GM23338 (cell line): ENCODE measurements around the gene SHC4. TPM values are rescaled to one million over a fixed set of nuclear protein-coding genes. Genes with fewer than 3 reads are reported as not detected.

Experiments
- ATAC-seq: fragments of 200-7000 bp; cut with Tn5 transposase; 3 replicates; pipeline ENCODE4 v1.9.1; 2020
- DNase-seq: peaks from one replicate; pipeline ENCODE4 v3.0.0-alpha.2; 2015; ENCODE audit warnings: low spot score
- H2AFZ ChIP-seq: fragments of 200-600 bp; sonication (generic); 2 replicates; pipeline ENCODE4 v1.8.0; 2016; ENCODE audit warnings: antibody characterized with exemption, mild to moderate bottlenecking, moderate library complexity
- H3F3A ChIP-seq: fragments of 200-600 bp; sonication (generic); replicated peaks from 2 replicates; pipeline ENCODE4 v1.8.0; 2017; ENCODE audit warnings: antibody characterized with exemption, mixed run types, low read depth
- H3K27ac ChIP-seq: fragments of 200-600 bp; sonication (generic); 2 replicates; pipeline ENCODE4 v1.6.1; 2016; ENCODE audit warnings: low read depth
- H3K27me3 ChIP-seq: fragments of 200-600 bp; sonication (generic); 2 replicates; pipeline ENCODE4 v1.8.0; 2016; ENCODE audit warnings: mild to moderate bottlenecking, mixed run types, moderate library complexity; ENCODE audit not compliant: insufficient read depth
- H3K36me3 ChIP-seq: fragments of 200-600 bp; sonication (generic); 2 replicates; pipeline ENCODE4 v1.8.0; 2016; ENCODE audit warnings: mild to moderate bottlenecking; ENCODE audit not compliant: insufficient read depth
- H3K4me1 ChIP-seq: fragments of 200-600 bp; sonication (generic); 2 replicates; pipeline ENCODE4 v1.8.0; 2016; ENCODE audit warnings: mild to moderate bottlenecking, moderate library complexity; ENCODE audit not compliant: insufficient read depth
- H3K4me2 ChIP-seq: fragments of 200-600 bp; sonication (generic); 2 replicates; pipeline ENCODE4 v1.7.1; 2017; ENCODE audit warnings: mixed run types
- H3K4me3 ChIP-seq: fragments of 200-600 bp; sonication (generic); 2 replicates; pipeline ENCODE4 v1.6.1; 2016; ENCODE audit warnings: mixed run types
- H3K79me2 ChIP-seq: fragments of 200-600 bp; sonication (generic); replicated peaks from 2 replicates; pipeline ENCODE4 v1.8.0; 2017; ENCODE audit warnings: mild to moderate bottlenecking; ENCODE audit not compliant: insufficient read depth
- H3K9me2 ChIP-seq: fragments of 200-600 bp; sonication (generic); 2 replicates; pipeline ENCODE4 v1.8.0; 2017; ENCODE audit not compliant: insufficient read depth
- H4K20me1 ChIP-seq: fragments of 200-600 bp; sonication (generic); replicated peaks from 2 replicates; pipeline ENCODE4 v1.8.0; 2017; ENCODE audit warnings: mild to moderate bottlenecking; ENCODE audit not compliant: insufficient read depth
- H3K27ac Mint-ChIP-seq: 2 replicates; pipeline ENCODE4 v1.8.0; 2020; ENCODE audit warnings: inconsistent platforms, mild to moderate bottlenecking, moderate library complexity, mixed read lengths
- H3K27me3 Mint-ChIP-seq: 3 replicates; pipeline ENCODE4 v1.8.0; 2022; ENCODE audit warnings: low read depth, mild to moderate bottlenecking, moderate library complexity, mixed read lengths, inconsistent platforms; ENCODE audit not compliant: insufficient read depth, poor library complexity
- H3K36me3 Mint-ChIP-seq: 3 replicates; pipeline ENCODE4 v1.8.0; 2021; ENCODE audit warnings: low read depth, mild to moderate bottlenecking, inconsistent platforms, moderate library complexity, mixed read lengths
- H3K4me1 Mint-ChIP-seq: 3 replicates; pipeline ENCODE4 v1.8.0; 2020; ENCODE audit warnings: mild to moderate bottlenecking, inconsistent platforms, mixed read lengths
- H3K4me3 Mint-ChIP-seq: 3 replicates; pipeline ENCODE4 v1.8.0; 2021; ENCODE audit warnings: moderate library complexity, mild to moderate bottlenecking, inconsistent platforms, mixed read lengths
- H3K9me3 Mint-ChIP-seq: 3 replicates; pipeline ENCODE4 v1.8.0; 2020; ENCODE audit warnings: moderate library complexity, mild to moderate bottlenecking, inconsistent platforms, mixed read lengths
- EZH2phosphoT487 ChIP-seq: fragments of 200-600 bp; sonication (generic); IDR thresholded peaks from one replicate; pipeline ENCODE4 v1.8.1; 2018; ENCODE audit warnings: antibody characterized with exemption; ENCODE audit not compliant: unreplicated experiment
- NANOG ChIP-seq: IDR thresholded peaks from 2 replicates; pipeline ENCODE4 v1.6.1; 2016; ENCODE audit warnings: antibody characterized with exemption, borderline replicate concordance
- STAT1 ChIP-seq: IDR thresholded peaks from one replicate; pipeline ENCODE4 v1.6.1; 2016; ENCODE audit warnings: antibody characterized with exemption; ENCODE audit not compliant: unreplicated experiment
- polyA plus RNA-seq: library from polyadenylated mRNA; unstranded; fragments of >200 nt; fragmentation: Nextera tagmentation; extraction: Ambion mirVana; gene quantifications from 2 replicates; pipeline ENCODE4 v1.2.1, GENCODE V29; 2016
- total RNA-seq: library from RNA; depleted of rRNA; stranded (reverse); fragments of >200 nt; shearing (Covaris generic); gene quantifications from 2 replicates; pipeline ENCODE4 v1.2.3, GENCODE V29; 2014
- TF ChIP-seq, protein P1 (sequence below): fragments of 250-450 bp; sonication (Bioruptor Pico); IDR thresholded peaks from 2 replicates; pipeline ENCODE4 v1.5.0; 2020; ENCODE audit warnings: mild to moderate bottlenecking, moderate library complexity
- TF ChIP-seq, protein P2 (sequence below): IDR thresholded peaks from 2 replicates; pipeline ENCODE4 v1.6.1; 2016; ENCODE audit warnings: antibody characterized with exemption
- TF ChIP-seq, protein P3 (sequence below), 2 experiments: fragments of 200-600 bp in 1 of 2; sonication (generic) in 1 of 2; conservative IDR thresholded peaks; 2 replicates each; pipeline versions ENCODE4 v1.5.1 to v1.6.1; 2016 to 2017; ENCODE audit warnings: antibody characterized with exemption in 2 of 2, low read depth in 2 of 2, mild to moderate bottlenecking in 2 of 2, moderate library complexity in 1 of 2

Gene SHC4
- total and polyA plus RNA-seq, 2 experiments from 2014 or later, result 0.21 to 0.32 TPM

DNA sequence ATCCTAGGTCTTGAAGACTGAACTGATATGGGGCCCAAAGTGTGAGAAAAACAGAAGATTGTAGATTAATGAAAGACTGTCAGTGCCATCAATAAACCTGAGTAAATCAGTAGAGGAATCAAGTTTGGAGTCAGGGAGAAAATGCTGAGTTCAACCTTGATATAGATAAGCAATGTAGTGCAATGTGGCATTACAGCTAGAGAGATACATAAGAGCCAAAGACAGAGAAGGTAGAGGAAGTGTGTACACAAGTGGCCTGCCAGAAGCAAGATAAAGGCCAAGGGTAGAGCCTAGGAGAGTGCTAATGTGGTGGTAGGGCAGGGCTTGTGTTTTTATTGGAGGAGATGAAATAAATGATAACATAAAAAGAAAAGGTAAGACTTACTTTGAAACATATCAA is 111.8 kb downstream of the SHC4 start (continued):
- TF ChIP-seq, protein P1, sequence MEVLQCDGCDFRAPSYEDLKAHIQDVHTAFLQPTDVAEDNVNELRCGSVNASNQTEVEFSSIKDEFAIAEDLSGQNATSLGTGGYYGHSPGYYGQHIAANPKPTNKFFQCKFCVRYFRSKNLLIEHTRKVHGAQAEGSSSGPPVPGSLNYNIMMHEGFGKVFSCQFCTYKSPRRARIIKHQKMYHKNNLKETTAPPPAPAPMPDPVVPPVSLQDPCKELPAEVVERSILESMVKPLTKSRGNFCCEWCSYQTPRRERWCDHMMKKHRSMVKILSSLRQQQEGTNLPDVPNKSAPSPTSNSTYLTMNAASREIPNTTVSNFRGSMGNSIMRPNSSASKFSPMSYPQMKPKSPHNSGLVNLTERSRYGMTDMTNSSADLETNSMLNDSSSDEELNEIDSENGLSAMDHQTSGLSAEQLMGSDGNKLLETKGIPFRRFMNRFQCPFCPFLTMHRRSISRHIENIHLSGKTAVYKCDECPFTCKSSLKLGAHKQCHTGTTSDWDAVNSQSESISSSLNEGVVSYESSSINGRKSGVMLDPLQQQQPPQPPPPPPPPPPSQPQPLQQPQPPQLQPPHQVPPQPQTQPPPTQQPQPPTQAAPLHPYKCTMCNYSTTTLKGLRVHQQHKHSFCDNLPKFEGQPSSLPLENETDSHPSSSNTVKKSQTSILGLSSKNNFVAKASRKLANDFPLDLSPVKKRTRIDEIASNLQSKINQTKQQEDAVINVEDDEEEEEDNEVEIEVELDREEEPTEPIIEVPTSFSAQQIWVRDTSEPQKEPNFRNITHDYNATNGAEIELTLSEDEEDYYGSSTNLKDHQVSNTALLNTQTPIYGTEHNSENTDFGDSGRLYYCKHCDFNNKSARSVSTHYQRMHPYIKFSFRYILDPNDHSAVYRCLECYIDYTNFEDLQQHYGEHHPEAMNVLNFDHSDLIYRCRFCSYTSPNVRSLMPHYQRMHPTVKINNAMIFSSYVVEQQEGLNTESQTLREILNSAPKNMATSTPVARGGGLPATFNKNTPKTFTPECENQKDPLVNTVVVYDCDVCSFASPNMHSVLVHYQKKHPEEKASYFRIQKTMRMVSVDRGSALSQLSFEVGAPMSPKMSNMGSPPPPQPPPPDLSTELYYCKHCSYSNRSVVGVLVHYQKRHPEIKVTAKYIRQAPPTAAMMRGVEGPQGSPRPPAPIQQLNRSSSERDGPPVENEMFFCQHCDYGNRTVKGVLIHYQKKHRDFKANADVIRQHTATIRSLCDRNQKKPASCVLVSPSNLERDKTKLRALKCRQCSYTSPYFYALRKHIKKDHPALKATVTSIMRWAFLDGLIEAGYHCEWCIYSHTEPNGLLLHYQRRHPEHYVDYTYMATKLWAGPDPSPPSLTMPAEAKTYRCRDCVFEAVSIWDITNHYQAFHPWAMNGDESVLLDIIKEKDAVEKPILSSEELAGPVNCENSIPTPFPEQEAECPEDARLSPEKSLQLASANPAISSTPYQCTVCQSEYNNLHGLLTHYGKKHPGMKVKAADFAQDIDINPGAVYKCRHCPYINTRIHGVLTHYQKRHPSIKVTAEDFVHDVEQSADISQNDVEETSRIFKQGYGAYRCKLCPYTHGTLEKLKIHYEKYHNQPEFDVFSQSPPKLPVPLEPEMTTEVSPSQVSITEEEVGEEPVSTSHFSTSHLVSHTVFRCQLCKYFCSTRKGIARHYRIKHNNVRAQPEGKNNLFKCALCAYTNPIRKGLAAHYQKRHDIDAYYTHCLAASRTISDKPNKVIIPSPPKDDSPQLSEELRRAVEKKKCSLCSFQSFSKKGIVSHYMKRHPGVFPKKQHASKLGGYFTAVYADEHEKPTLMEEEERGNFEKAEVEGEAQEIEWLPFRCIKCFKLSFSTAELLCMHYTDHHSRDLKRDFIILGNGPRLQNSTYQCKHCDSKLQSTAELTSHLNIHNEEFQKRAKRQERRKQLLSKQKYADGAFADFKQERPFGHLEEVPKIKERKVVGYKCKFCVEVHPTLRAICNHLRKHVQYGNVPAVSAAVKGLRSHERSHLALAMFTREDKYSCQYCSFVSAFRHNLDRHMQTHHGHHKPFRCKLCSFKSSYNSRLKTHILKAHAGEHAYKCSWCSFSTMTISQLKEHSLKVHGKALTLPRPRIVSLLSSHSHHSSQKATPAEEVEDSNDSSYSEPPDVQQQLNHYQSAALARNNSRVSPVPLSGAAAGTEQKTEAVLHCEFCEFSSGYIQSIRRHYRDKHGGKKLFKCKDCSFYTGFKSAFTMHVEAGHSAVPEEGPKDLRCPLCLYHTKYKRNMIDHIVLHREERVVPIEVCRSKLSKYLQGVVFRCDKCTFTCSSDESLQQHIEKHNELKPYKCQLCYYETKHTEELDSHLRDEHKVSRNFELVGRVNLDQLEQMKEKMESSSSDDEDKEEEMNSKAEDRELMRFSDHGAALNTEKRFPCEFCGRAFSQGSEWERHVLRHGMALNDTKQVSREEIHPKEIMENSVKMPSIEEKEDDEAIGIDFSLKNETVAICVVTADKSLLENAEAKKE (CRISPR knock-in tag), result no peak
- no peak for TF ChIP-seq EZH2phosphoT487

DNA sequence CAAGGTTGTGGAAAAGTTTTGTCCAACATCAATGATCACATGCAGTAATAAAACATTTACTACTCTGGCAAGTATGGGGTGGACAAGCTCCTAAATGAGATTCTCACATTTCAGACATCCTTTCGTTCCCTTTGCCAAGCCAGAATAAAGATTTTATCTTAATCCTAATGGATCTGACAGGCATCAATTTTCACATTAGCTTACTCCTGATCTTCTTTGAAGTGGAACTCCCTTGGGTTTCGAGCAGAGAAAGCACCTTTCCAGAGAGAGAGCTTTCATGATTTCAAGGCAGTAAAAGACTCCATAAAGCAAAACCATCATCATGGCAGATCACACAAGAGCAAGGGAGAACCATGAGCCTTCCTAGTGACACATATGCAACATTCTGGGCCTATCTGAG is 113.1 kb downstream of the SHC4 start:
- H3K4me1 ChIP-seq, result peaks cover 4% of the 10 kb centered on the region; the same call in 1 of the 2 replicates
- no peaks in the 10 kb centered on the region for H4K20me1 ChIP-seq
- H3K9me2 ChIP-seq, result peaks cover 6% of the 10 kb centered on the region
- H3K27ac Mint-ChIP-seq, result no peak overlapping the region
- H3K36me3 Mint-ChIP-seq, result no peaks in the 10 kb centered on the region
- H3K79me2 ChIP-seq, result no peaks in the 10 kb centered on the region
- no peak overlapping the region for H3K4me3 Mint-ChIP-seq
- no peak for DNase-seq
- H3K27ac ChIP-seq, result no peak overlapping the region
- no peak for TF ChIP-seq NANOG
- TF ChIP-seq EZH2phosphoT487, result no peak
- no peak for TF ChIP-seq STAT1
- TF ChIP-seq, protein P2, sequence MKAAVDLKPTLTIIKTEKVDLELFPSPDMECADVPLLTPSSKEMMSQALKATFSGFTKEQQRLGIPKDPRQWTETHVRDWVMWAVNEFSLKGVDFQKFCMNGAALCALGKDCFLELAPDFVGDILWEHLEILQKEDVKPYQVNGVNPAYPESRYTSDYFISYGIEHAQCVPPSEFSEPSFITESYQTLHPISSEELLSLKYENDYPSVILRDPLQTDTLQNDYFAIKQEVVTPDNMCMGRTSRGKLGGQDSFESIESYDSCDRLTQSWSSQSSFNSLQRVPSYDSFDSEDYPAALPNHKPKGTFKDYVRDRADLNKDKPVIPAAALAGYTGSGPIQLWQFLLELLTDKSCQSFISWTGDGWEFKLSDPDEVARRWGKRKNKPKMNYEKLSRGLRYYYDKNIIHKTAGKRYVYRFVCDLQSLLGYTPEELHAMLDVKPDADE, result no peak
- TF ChIP-seq, protein P3, sequence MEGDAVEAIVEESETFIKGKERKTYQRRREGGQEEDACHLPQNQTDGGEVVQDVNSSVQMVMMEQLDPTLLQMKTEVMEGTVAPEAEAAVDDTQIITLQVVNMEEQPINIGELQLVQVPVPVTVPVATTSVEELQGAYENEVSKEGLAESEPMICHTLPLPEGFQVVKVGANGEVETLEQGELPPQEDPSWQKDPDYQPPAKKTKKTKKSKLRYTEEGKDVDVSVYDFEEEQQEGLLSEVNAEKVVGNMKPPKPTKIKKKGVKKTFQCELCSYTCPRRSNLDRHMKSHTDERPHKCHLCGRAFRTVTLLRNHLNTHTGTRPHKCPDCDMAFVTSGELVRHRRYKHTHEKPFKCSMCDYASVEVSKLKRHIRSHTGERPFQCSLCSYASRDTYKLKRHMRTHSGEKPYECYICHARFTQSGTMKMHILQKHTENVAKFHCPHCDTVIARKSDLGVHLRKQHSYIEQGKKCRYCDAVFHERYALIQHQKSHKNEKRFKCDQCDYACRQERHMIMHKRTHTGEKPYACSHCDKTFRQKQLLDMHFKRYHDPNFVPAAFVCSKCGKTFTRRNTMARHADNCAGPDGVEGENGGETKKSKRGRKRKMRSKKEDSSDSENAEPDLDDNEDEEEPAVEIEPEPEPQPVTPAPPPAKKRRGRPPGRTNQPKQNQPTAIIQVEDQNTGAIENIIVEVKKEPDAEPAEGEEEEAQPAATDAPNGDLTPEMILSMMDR (conservative IDR thresholded peaks at IDR 0.05; ENCODE audit: low read depth in 2 of 2), result no peak
- H3K4me2 ChIP-seq, result no peak overlapping the region
- peaks cover 5% of the 10 kb centered on the region for H3K4me1 Mint-ChIP-seq
- no peaks in the 10 kb centered on the region for H3K27me3 ChIP-seq
- no peaks in the 10 kb centered on the region for H3K27me3 Mint-ChIP-seq
- H2AFZ ChIP-seq, result no peak overlapping the region
- no peak for ATAC-seq
- H3K4me3 ChIP-seq, result no peak overlapping the region
- no peaks in the 10 kb centered on the region for H3F3A ChIP-seq
- no peaks in the 10 kb centered on the region for H3K36me3 ChIP-seq
- H3K9me3 Mint-ChIP-seq, result no peaks in the 10 kb centered on the region
